ENCODE results near the gene RASGEF1C. TPM values are rescaled to one million over a fixed set of nuclear protein-coding genes. Genes with fewer than 3 reads are reported as not detected.
A peak's percentile ranks its signal among the peaks of the same experiment; 100 is the strongest.
"Not testable (repeated sequence)": the region's sequence is repeated elsewhere in the genome, so short reads cannot be mapped to it uniquely, and the experiment has no call there.

RASGEF1C gene
- total RNA-seq, 1 experiment from 2014 or later, result not detected

DNA sequence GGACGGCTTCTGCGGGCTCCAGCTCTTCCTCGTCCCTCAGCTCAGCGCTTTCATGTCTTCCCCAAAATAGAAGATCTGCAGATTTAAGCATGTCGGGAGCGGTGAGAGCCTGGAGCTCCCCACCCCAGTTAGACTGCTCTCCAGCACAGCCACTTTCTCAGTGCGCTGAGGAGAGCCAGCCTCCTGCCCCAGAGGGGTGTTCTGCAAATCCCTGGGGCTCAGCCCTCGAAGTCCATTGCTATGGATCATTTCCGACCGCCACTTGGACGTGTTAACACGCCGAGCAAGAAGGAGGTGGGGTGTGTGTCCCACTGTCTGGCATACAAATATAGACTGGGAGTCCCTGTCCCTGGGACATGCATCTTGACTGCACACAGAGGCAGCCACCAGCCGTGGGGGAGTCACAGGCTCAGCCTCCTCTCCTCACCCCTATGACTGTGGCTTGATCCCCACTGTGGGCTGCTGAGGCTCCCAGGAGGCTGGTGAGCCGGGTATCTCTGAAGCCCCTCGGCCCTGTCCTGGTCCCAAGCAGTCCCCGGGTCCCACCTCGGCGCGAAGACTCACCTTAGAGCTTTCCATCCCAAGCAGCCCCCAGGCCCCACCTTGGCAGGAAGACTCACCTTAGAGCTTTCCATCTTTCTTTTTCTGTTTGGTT lies 107.4 kb downstream of the RASGEF1C start:
- no peak for DNase-seq (ENCODE audit: low read depth)

DNA sequence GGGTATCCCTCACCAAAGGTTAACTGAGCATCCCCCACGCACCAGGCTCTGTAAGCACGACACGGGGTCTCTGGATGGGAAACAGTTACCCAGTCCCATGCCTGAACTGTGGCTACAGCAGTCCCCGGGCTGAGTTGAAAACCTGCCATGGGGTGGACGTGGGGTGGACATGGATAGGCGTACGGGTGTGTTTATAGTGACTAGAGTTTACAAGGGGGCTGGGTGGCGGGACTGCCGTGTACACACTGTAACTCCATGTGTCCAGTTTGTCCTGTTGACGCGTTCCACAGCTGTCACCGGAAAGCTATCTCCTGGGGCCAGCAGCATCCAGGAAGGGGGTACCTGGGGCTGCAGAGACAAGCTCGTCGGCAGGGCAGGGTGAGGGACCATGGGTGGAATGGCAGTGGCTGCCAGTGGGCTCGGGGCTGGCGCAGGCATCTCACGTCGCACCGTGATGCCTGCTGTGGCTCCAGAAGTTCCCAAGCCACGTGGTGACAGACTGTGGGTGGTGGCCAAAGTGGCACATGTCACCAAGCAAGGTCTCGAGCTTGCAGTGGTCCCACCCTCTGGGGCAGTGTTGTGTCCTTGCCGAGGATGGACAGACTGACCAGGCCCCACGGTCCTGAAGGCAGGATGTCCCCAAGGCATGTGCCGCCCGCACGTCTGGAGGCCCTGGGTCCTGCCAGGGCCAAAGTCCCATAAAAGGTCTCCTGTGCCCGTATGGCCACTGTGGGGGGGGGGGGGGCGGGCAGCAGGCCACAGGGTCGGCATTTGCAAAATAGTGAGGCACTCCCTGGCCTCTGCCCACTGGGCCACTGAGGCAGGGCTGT lies 108.2 kb downstream of the RASGEF1C start:
- no peak for DNase-seq (ENCODE audit: low read depth)

- DNase-seq (ENCODE audit: low read depth), result no peak
Measured at GRCh38 chr5:180099733-180100611, 109.0 kb downstream of the RASGEF1C start.

- no peak for DNase-seq (ENCODE audit: low read depth)
Measured at GRCh38 chr5:180098991-180099732, 109.8 kb downstream of the RASGEF1C start.

DNA sequence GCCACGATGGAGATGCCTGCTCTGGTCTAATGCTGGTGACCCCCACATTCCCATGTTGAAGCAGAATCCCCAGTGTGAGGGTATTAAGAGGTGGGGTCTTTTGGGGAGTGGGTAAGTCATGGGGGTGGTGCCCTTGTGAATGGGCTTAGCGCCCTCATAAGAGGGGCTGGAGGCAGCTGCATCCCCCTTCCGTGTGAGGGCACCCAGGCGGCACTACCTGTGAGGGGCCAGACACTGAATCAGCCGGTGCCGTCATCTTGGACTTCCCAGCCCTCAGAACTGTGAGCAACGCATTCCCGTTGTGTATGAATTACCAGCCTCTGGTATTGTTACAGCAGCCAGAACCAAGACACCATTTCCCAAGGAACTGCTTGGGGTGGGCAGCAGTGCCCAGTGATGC lies 110.5 kb downstream of the RASGEF1C start:
- DNase-seq (ENCODE audit: low read depth), result no peak

DNA sequence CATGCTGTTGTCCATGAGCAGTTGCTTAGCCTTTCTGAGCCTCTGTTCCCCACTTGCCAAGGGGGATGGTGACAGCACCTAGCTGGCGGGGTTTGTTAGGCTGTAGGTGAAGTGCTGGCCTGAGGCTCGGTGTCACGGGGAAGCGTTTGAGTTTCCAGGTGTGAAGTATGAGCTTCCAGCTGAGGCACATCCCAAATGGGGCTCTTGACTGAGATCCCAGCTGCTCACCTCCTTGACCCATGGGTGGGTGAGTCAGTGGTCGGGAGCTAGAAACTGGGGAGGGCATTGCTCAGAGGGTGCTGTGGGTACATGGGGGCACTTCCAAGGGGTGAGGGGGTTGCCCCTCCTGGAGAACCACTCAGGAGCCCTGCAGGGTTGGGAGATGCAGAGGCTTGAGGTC lies 111.1 kb downstream of the RASGEF1C start:
- DNase-seq (ENCODE audit: low read depth), result no peak

- DNase-seq (ENCODE audit: low read depth), result no peak
Measured at GRCh38 chr5:180097163-180097894, 111.7 kb downstream of the RASGEF1C start.

- DNase-seq (ENCODE audit: low read depth), result no peak
Measured at GRCh38 chr5:180096616-180097015, 112.4 kb downstream of the RASGEF1C start.

- DNase-seq (ENCODE audit: low read depth), result no peak
Measured at GRCh38 chr5:180095545-180095944, 113.5 kb downstream of the RASGEF1C start.

DNA sequence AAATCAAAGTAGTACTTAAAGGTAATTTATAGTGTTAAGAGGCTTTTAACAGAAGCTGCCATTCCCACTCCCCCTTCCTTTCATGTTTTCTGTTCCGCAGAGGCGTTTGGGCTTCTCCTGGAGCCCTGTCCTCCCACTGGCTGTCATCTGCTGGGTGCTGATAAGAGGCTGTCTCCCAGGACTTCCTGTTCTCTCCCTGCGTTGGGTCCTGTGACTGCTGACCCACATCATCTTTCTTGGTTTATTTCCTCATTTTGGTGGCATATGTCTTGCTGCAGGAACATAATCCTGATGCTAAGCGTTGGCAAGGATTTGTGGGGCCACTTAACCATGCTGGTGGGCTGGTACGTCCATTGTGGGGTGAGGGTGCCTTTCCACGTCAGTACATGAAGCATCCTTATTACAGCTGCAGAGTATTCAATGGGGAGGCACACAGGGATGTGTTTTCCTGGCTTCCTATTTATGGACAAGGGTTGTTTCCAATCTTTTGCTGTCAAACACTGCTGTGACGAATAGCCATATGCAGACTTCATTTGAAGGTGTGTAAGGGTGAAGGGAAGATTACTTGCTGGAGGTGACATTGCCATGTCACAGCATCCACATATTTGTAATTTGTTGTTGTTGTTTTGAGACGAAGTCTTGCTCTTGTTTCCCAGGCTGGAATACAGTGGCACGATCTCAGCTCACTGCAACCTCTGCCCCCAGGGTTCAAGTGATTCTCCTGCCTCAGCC lies 115.2 kb downstream of the RASGEF1C start:
- no peak for DNase-seq (ENCODE audit: low read depth)

GRCh38 chr5:180093241-180093640 lies 115.8 kb downstream of the RASGEF1C start:
- no peak for DNase-seq (ENCODE audit: low read depth)

DNA sequence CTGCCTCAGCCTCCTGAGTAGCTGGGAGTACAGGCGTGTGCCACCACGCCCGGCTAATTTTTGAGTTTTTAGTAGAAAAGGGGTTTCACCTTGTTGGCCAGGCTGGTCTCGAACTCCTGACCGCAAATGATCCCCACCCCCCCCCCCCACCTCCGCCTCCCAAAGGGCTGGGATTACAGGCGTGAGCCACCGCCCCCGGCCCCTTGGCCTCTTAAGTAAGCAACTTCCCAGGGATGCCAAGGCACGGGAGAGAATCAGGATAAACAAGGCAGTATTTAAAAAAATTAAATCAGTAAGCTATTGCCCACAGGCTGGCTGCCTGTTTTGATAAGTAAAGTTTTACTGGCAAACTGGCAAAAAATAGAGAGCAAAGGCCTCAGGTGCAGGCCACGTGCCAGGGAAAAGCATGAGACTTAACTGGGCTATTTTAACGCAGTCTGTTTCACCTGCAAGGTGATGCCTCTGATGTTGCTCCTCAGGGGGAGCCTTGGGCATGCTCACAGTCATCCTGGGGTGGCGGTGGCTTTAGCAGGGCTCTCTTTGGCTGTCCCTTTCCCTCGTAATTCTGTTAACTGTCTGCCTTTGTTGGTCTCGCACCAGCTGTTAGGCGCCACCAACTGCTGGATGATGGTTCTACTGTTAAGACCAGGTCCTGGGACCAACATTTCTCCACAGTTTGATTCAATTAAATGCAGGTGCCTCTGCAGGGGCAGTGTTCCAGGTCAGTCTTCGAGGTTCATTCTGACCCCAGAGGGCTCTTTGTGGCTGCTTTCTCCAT lies 118.1 kb downstream of the RASGEF1C start:
- DNase-seq (ENCODE audit: low read depth), result peak; percentile 48

DNA sequence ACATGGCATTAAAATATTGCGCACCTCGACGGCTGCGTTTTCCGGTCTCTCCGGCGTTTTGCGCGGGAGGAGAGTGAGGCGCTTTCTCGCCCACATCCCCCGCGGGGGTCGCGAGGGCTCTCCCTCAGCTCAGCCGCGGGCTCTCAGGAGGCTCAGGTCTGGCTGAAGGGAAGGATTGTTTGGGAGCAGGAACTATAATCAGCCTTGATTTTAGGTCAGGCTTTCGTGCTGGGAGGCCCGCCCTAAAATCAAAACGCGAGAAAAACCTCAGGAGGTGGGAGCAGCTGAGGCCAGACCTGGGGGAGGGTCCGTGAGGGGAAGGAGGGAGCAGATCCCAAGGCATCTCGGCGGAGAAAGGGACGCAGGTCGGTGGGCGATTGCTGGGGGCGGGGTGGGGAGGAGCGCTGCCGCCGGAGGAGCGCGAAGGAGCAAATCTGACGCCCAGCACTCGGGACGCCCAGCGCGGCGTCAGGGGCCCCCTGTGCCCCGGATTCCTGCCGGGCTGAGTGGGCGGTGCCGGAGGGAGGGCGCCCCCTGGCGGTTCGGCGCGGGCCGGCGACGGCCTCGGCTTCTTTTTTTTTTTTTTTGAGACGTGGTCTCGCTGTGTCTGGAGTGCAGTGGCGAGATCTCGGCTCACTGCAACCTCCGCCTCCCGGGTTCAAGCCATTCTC lies 118.8 kb downstream of the RASGEF1C start:
- DNase-seq (ENCODE audit: low read depth), result peak; percentile 48

DNA sequence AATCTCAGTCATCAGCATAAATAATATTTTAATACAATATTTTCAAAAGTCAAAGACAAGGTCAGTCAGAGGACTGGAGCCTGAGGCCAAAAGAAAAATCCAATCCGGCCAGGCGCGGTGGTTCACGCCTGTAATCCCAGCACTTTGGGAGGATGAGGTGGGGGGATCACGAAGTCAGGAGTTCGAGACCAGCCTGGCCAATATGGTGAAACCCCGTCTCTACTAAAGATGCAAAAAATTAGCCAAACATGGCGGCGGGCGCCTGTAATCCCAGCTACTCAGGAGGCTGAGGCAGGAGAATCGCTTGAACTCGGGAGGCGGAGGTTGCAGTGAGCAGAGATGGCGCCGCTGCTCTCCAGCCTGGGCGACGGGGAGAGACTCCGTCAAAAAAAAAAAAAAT lies 119.4 kb downstream of the RASGEF1C start:
- DNase-seq (ENCODE audit: low read depth), result not testable (repeated sequence)

DNA sequence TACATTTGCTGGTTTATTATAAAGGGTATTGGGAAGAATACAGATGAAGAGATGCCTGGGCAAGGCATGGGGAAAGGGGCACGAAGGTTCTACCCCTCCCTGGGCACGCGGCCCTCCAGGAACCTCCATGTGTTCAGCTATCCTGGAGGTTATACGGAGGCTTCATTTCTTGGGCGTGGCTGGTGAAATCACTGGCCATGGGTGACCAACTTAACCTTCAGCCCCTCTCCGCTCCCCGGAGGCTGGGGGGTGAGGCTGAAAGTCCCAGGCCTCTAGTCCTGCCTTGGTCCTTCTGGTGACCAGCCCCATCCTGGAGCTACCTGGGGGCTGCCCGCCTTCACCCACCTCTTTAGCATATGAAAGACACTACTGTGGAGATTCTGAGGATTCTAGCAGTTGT lies 120.5 kb downstream of the RASGEF1C start:
- no peak for DNase-seq (ENCODE audit: low read depth)

DNA sequence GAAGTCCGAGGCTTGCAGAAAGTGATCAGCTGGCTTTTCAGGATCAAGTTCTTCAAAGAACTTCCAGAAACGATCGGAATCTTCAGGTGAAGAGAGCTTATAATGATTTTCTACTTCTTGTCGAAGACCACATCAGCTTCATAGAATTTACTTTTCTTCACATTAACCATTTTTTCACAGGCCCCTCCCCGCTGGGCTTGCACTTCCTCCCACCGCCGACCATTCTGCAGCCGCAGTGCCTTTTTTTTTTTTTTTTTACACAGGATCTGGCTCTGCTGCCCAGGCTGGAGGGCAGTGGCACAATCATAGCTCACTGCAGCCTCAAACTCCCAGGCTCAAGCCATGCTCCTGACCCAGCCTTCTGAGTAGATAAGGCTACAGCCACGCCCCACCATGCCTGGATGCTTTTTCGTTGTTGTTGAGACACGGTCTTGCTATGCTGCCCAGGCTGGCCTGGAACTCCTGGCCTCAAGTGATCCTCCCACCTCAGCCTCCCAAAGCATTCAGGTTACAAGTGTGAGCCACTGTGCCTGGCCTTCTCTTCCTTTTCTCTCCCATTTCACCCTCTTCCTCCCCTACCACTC lies 122.1 kb downstream of the RASGEF1C start:
- no peak for DNase-seq (ENCODE audit: low read depth)

DNA sequence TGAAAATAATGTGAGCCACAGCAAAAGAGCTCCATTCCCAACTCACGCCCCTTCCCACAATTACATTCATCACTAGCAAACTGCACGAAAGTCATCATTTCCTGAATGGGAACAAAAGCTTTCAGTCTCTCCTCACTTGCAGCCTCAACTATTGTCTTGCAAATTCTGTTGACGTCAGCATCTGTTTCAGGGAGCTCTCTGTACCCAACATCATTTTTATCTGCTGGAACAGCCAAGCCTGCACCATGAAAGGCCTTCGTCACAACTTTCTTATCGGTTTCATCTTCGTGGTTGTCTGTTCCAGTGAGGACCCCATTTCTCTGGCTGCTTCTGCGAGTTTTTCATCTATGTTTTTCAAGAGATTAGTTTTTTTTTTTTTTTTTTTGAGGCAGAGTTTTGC lies 123.2 kb downstream of the RASGEF1C start:
- DNase-seq (ENCODE audit: low read depth), result no peak

Data from LHCN-M2 (cell line).